Tibial nerve (tissue), 4 donors: ENCODE results near the gene LANCL3. TPM values are rescaled to one million over a fixed set of nuclear protein-coding genes. Genes with fewer than 3 reads are reported as not detected.
"Not testable (repeated sequence)": the region's sequence is repeated elsewhere in the genome, so short reads cannot be mapped to it uniquely, and the experiment has no call there.

Source experiments
- DNase-seq, 2 donors: peaks; one replicate each; pipeline ENCODE4 v3.0.0-alpha.2; 2019; ENCODE audit warnings: low spot score in 2 of 2
- H3K27ac ChIP-seq, 4 donors: fragments of 200-600 bp; sonication (generic) in 3 of 4; one replicate each; pipeline ENCODE4 v1.5.1; 2017 to 2019; ENCODE audit warnings: mild to moderate bottlenecking in 1 of 4
- H3K27me3 ChIP-seq, 2 donors: fragments of 200-600 bp; sonication (generic) in 1 of 2; one replicate each; pipeline versions ENCODE4 v1.5.1 to v1.6.0; 2017 to 2019
- H3K36me3 ChIP-seq, 3 donors: fragments of 200-600 bp; sonication (generic); one replicate each; pipeline ENCODE4 v1.5.1; 2018 to 2019
- H3K4me1 ChIP-seq, 4 donors: fragments of 200-600 bp; sonication (generic) in 3 of 4; one replicate each; pipeline ENCODE4 v1.5.1; 2017 to 2019
- H3K4me3 ChIP-seq, 4 donors: fragments of 200-600 bp; sonication (generic) in 3 of 4; one replicate each; pipeline ENCODE4 v1.5.1; 2017 to 2019; ENCODE audit warnings: mild to moderate bottlenecking in 1 of 4, moderate library complexity in 1 of 4
- H3K9me3 ChIP-seq, 4 donors: fragments of 200-600 bp; sonication (generic) in 3 of 4; one replicate each; pipeline ENCODE4 v1.5.1; 2017 to 2019
- EP300 ChIP-seq, 2 donors: sonication (generic); formaldehyde crosslinking; IDR thresholded peaks; one replicate each; pipeline ENCODE4 v1.6.1; 2017; ENCODE audit warnings: antibody characterized with exemption in 2 of 2, mild to moderate bottlenecking in 1 of 2
- POLR2A ChIP-seq, 2 donors: fragments of 450-650 bp; IDR thresholded peaks; one replicate each; pipeline ENCODE4 v1.6.1; 2017; ENCODE audit warnings: antibody characterized with exemption in 2 of 2, mild to moderate bottlenecking in 2 of 2, moderate library complexity in 2 of 2
- WGBS, 2 donors: methylation state at CpG; one replicate each; pipeline ENCODE4 v1.1.5; 2018; 5-methylcytosine and 5-hydroxymethylcytosine counted together
- total RNA-seq, 4 donors: library from RNA; depleted of rRNA; stranded (reverse); fragments of >200 nt; gene quantifications; one replicate each; pipeline ENCODE4 v1.1.0, GENCODE V29; 2016
- TF ChIP-seq, protein P1 (sequence below), 5 experiments: fragments of 200-600 bp in 3 of 5; fragments of 450-650 bp in 2 of 5; sonication (generic) in 3 of 5; IDR thresholded peaks; one replicate each; pipeline ENCODE4 v1.5.1; 2016 to 2019; ENCODE audit warnings: antibody characterized with exemption in 5 of 5, mild to moderate bottlenecking in 3 of 5, moderate library complexity in 2 of 5

The LANCL3 gene
- total RNA-seq, 4 donors from 2014 or later = 0.22 to 1.8 (median 1.2) TPM

DNA sequence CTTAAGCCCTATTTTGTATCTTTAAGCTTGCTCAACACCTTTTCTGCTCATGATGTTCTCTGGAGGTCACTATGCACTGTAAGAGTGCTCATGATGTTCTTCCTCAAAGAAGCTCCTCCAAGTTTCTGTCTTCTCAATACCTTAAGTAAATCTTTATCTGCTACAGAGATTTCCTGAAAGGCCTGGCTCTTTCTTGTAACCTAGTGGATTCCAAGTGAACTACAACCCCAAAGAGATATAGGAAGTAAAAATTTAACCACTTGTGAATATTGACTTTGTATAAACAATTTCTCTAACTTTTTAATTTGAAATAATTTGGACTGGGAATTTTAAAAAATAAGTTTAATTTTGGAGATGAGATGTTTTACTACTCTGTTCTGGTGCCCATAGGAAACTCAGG is 74.8 kb downstream of the LANCL3 start:
- no peak for DNase-seq
- TF ChIP-seq, protein P1, sequence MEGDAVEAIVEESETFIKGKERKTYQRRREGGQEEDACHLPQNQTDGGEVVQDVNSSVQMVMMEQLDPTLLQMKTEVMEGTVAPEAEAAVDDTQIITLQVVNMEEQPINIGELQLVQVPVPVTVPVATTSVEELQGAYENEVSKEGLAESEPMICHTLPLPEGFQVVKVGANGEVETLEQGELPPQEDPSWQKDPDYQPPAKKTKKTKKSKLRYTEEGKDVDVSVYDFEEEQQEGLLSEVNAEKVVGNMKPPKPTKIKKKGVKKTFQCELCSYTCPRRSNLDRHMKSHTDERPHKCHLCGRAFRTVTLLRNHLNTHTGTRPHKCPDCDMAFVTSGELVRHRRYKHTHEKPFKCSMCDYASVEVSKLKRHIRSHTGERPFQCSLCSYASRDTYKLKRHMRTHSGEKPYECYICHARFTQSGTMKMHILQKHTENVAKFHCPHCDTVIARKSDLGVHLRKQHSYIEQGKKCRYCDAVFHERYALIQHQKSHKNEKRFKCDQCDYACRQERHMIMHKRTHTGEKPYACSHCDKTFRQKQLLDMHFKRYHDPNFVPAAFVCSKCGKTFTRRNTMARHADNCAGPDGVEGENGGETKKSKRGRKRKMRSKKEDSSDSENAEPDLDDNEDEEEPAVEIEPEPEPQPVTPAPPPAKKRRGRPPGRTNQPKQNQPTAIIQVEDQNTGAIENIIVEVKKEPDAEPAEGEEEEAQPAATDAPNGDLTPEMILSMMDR (IDR thresholded peaks at IDR 0.05) = no peak
- TF ChIP-seq EP300 (IDR thresholded peaks at IDR 0.05) (no peak), POLR2A (IDR thresholded peaks at IDR 0.05) (no peak)
- Histone ChIP-seq H3K27ac (no peak overlapping the region), H3K9me3 (no peaks in the 10 kb centered on the region), H3K27me3 (no peaks in the 10 kb centered on the region), H3K4me1 (no peaks in the 10 kb centered on the region), H3K4me3 (no peak overlapping the region), H3K36me3 (no peaks in the 10 kb centered on the region)

DNA sequence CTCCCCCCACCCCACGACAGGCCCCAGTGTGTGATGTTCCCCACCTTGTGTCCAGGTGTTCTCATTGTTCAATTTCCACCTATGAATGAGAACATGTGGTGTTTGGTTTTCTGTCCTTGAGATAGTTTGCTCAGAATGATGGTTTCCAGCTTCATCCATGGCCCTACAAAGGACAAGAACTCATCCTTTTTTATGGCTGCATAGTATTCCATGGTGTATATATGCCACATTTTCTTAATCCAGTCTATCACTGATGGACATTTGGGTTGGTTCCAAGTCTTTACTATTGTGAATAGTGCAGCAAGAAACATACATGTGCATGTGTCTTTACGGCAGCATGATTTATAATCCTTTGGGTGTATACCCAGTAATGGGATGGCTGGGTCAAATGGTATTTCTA is 79.4 kb downstream of the LANCL3 start:
- not testable (repeated sequence) for H3K4me1 ChIP-seq, H3K9me3 ChIP-seq, H3K27ac ChIP-seq, H3K4me3 ChIP-seq, H3K36me3 ChIP-seq, DNase-seq, H3K27me3 ChIP-seq
- 85 to 92% methylated on average over 1 to 2 of the region's 2 CpGs for WGBS, 2 donors

DNA sequence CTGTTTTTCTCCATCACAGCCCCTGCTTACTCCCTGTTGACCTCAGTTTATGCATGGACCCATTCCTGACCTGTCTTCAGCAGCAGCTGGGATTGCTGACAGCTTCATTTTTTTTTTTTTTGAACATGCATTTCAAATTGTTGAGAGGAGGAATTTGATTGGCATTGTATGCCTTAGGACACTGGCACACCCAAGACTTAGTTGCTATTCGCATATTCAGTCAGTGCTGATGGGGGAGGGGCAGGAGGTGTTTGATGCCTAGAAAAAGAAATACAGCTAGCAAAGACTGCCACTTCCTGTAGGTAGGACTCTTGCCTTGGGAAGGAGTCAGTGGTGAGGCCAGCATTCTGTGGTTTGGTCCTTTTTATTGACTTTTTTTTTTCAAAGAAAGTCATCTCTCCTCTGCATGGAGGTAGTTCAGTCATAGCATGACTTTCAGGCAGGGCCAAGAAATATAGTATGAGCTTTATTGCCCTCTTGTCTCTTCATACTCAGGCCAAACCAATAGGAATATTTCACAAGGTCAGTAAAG is 80.5 kb downstream of the LANCL3 start:
- TF ChIP-seq POLR2A (IDR thresholded peaks at IDR 0.05) = no peak
- TF ChIP-seq, protein P1 (IDR thresholded peaks at IDR 0.05) = no peak
- TF ChIP-seq EP300 (IDR thresholded peaks at IDR 0.05) = no peak
- no peak for DNase-seq
- no peak overlapping the region for H3K27ac ChIP-seq
- peaks cover 0 to 9% of the 10 kb centered on the region in 2 donors for H3K27me3 ChIP-seq
- WGBS, 2 donors = 84 to 94% methylated on average over 1 of the region's 1 CpG
- H3K36me3 ChIP-seq = no peaks in the 10 kb centered on the region
- no peak overlapping the region for H3K4me3 ChIP-seq
- no peaks in the 10 kb centered on the region for H3K9me3 ChIP-seq
- no peaks in the 10 kb centered on the region for H3K4me1 ChIP-seq

DNA sequence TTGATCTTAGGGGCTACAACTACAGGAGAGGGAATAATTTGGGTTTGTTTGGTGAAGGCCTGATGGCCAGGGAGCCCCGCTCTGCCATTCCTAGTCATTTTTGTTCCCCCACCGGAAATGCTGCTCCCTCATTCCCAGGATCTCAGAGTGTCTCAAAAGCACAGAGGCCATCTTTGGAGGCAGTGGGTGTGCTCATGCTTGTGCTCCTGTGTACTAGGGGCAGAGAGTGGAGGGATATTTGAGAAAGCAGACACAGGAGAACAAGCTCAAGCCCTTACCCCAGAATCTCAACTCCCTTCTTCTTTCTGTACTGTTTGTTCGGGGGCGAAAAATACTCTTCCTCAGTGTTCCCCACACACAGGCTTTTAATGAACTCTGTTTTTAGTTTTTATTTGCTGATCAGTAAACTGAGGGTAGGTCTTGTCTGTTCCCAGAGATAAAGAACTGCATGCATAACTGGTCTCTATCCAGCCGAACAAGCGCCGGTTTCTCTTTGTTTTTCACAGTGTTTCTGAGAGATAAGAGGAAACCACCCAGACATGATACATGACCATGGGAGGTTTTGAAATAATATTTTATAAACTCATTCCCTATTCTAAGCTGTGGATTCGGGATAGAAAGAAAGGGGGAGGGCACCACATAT is 81.2 kb downstream of the LANCL3 start:
- DNase-seq = no peak
- Histone ChIP-seq H3K4me3 (no peak overlapping the region), H3K9me3 (no peaks in the 10 kb centered on the region), H3K27me3 (peaks cover 0 to 9% of the 10 kb centered on the region in 2 donors), H3K36me3 (no peaks in the 10 kb centered on the region), H3K27ac (no peak overlapping the region), H3K4me1 (no peaks in the 10 kb centered on the region)
- TF ChIP-seq POLR2A (IDR thresholded peaks at IDR 0.05) = no peak
- TF ChIP-seq EP300 (IDR thresholded peaks at IDR 0.05) = no peak
- TF ChIP-seq, protein P1 (IDR thresholded peaks at IDR 0.05) = no peak
- 89 to 90% methylated on average over 8 of the region's 8 CpGs for WGBS, 2 donors

DNA sequence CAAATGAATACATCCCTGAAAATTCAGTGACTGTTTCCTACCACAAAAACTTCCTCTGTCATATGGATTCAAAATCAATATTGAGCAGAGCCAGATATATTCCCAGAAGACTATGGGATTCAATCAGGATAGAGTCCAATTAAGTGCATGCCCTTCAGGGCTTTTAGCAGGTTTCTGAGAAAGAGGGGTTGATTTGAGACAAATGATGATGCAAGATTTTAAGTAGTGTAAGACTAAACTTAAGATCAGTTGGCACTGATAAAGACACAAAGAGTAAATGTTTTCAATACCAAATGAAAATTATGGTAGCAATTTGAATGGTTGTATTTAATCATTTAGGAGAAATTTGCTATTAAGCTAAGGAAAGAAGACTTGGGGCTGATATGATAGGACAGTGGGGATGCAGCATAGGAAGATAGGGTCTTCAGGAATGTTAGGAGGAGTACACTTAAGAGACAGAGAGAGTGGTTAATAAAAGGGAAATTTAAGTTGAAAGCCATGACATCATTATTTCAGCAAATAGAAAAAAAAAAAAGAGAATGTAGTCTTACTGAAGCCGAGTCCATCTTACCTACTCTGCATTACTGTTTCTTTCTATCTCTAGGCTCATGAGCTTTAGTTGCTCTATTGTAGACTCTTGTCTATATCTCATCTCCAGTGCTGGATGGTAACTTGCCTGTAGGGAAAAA is 82.1 kb downstream of the LANCL3 start:
- H3K4me3 ChIP-seq = no peak overlapping the region
- no peak for DNase-seq
- H3K36me3 ChIP-seq = no peaks in the 10 kb centered on the region
- no peak overlapping the region for H3K27ac ChIP-seq
- TF ChIP-seq EP300 (IDR thresholded peaks at IDR 0.05) (no peak), POLR2A (IDR thresholded peaks at IDR 0.05) (no peak)
- TF ChIP-seq, protein P1 (IDR thresholded peaks at IDR 0.05) = no peak
- WGBS, 2 donors = 93 to 95% methylated on average over 1 of the region's 1 CpG
- H3K27me3 ChIP-seq = peaks cover 0 to 9% of the 10 kb centered on the region in 2 donors
- no peaks in the 10 kb centered on the region for H3K9me3 ChIP-seq
- H3K4me1 ChIP-seq = no peaks in the 10 kb centered on the region
